ENCODE measurements around the gene SHB.

The SHB gene

GRCh38 chr9:38036359-38037084, 32.5 kb downstream of the SHB start:
- Histone ChIP-seq H3K4me3 (ENCODE audit: insufficient read depth, low read length, poor library complexity, severe bottlenecking) (no peak overlapping the region), H4K20me1 (ENCODE audit: low read depth, low read length) (no peaks in the 10 kb centered on the region), H3K9ac (ENCODE audit: low read length) (no peak overlapping the region), H3F3A (ENCODE audit: insufficient read depth) (no peaks in the 10 kb centered on the region), H3K9me2 (replicated peaks; ENCODE audit: insufficient read depth, low read length) (no peaks in the 10 kb centered on the region), H3K9me3 (ENCODE audit: insufficient read depth, low read length) (no peaks in the 10 kb centered on the region), H3K27ac (ENCODE audit: low read depth, low read length) (no peak overlapping the region), H2AFZ (ENCODE audit: low read depth, low read length, severe bottlenecking) (no peak overlapping the region), H3K79me2 (ENCODE audit: insufficient read depth, low read length) (no peaks in the 10 kb centered on the region), H3K36me3 (ENCODE audit: low read length) (no peaks in the 10 kb centered on the region), H3K4me2 (ENCODE audit: low read depth, low read length, poor library complexity, severe bottlenecking) (no peak overlapping the region), H3K27me3 (ENCODE audit: low read length) (no peaks in the 10 kb centered on the region)
- TF ChIP-seq CTCF (IDR thresholded peaks at IDR 0.05; ENCODE audit: insufficient read depth, low read length, poor library complexity, severe bottlenecking): no peak
- TF ChIP-seq EZH2phosphoT487 (conservative IDR thresholded peaks at IDR 0.05; ENCODE audit: low read length): no peak

GRCh38 chr9:38035873-38036272, 33.2 kb downstream of the SHB start:
- Histone ChIP-seq H3K27me3 (ENCODE audit: low read length) (no peaks in the 10 kb centered on the region), H3K36me3 (ENCODE audit: low read length) (no peaks in the 10 kb centered on the region), H2AFZ (ENCODE audit: low read depth, low read length, severe bottlenecking) (no peak overlapping the region), H3K4me3 (ENCODE audit: insufficient read depth, low read length, poor library complexity, severe bottlenecking) (no peak overlapping the region), H3K9ac (ENCODE audit: low read length) (no peak overlapping the region), H3F3A (ENCODE audit: insufficient read depth) (no peaks in the 10 kb centered on the region), H3K27ac (ENCODE audit: low read depth, low read length) (no peak overlapping the region), H3K9me3 (ENCODE audit: insufficient read depth, low read length) (no peaks in the 10 kb centered on the region), H3K4me2 (ENCODE audit: low read depth, low read length, poor library complexity, severe bottlenecking) (no peak overlapping the region), H3K79me2 (ENCODE audit: insufficient read depth, low read length) (no peaks in the 10 kb centered on the region), H4K20me1 (ENCODE audit: low read depth, low read length) (no peaks in the 10 kb centered on the region), H3K9me2 (replicated peaks; ENCODE audit: insufficient read depth, low read length) (no peaks in the 10 kb centered on the region)
- no peak for TF ChIP-seq CTCF (IDR thresholded peaks at IDR 0.05; ENCODE audit: insufficient read depth, low read length, poor library complexity, severe bottlenecking)
- no peak for TF ChIP-seq EZH2phosphoT487 (conservative IDR thresholded peaks at IDR 0.05; ENCODE audit: low read length)

GRCh38 chr9:38033941-38034340, 35.1 kb downstream of the SHB start:
- no peaks in the 10 kb centered on the region for H3K36me3 ChIP-seq (ENCODE audit: low read length)

More at GRCh38 chr9:38033941-38034340, 35.1 kb downstream of the SHB start:
- H3K27ac ChIP-seq (ENCODE audit: low read depth, low read length): no peak overlapping the region
- no peaks in the 10 kb centered on the region for H3F3A ChIP-seq (ENCODE audit: insufficient read depth)
- no peaks in the 10 kb centered on the region for H3K27me3 ChIP-seq (ENCODE audit: low read length)
- H3K9ac ChIP-seq (ENCODE audit: low read length): no peak overlapping the region
- TF ChIP-seq EZH2phosphoT487 (conservative IDR thresholded peaks at IDR 0.05; ENCODE audit: low read length) (no peak), CTCF (IDR thresholded peaks at IDR 0.05; ENCODE audit: insufficient read depth, low read length, poor library complexity, severe bottlenecking) (no peak)
- no peak overlapping the region for H3K4me2 ChIP-seq (ENCODE audit: low read depth, low read length, poor library complexity, severe bottlenecking)
- no peaks in the 10 kb centered on the region for H3K9me3 ChIP-seq (ENCODE audit: insufficient read depth, low read length)
- H4K20me1 ChIP-seq (ENCODE audit: low read depth, low read length): no peaks in the 10 kb centered on the region
- H2AFZ ChIP-seq (ENCODE audit: low read depth, low read length, severe bottlenecking): no peak overlapping the region
- H3K79me2 ChIP-seq (ENCODE audit: insufficient read depth, low read length): no peaks in the 10 kb centered on the region
- no peak overlapping the region for H3K4me3 ChIP-seq (ENCODE audit: insufficient read depth, low read length, poor library complexity, severe bottlenecking)
- H3K9me2 ChIP-seq (replicated peaks; ENCODE audit: insufficient read depth, low read length): no peaks in the 10 kb centered on the region
